MG63 (cell line): ENCODE measurements around the gene MRO. TPM values are rescaled to one million over a fixed set of nuclear protein-coding genes. Genes with fewer than 3 reads are reported as not detected.
"Not testable (repeated sequence)": the region's sequence is repeated elsewhere in the genome, so short reads cannot be mapped to it uniquely, and the experiment has no call there.

Experiments
- DNase-seq: peaks from one replicate; pipeline ENCODE4 v3.0.0-alpha.2; 2020
- H3K27me3 ChIP-seq: fragments of 250-450 bp; sonication (Bioruptor Pico); 2 replicates; pipeline ENCODE4 v1.5.1; 2020; ENCODE audit warnings: mild to moderate bottlenecking, moderate library complexity
- H3K36me3 ChIP-seq: fragments of 250-450 bp; sonication (Bioruptor Pico); 2 replicates; pipeline ENCODE4 v1.5.1; 2020; ENCODE audit warnings: mild to moderate bottlenecking, moderate library complexity
- H3K4me3 ChIP-seq: fragments of 250-450 bp; sonication (Bioruptor Pico); 2 replicates; pipeline ENCODE4 v1.5.1; 2020; ENCODE audit warnings: mild to moderate bottlenecking, moderate library complexity
- H3K9me3 ChIP-seq: fragments of 250-450 bp; sonication (Bioruptor Pico); 2 replicates; pipeline ENCODE4 v1.5.1; 2020; ENCODE audit warnings: mild to moderate bottlenecking, moderate library complexity
- total RNA-seq: library from RNA; depleted of rRNA; stranded (reverse); fragments of >200 nt; shearing (Covaris generic); gene quantifications from 2 replicates; pipeline ENCODE4 v1.2.3, GENCODE V29; 2014; ENCODE audit warnings: low replicate concordance

MRO gene
- total RNA-seq, 1 experiment from 2014 or later = 0.07 TPM

DNA sequence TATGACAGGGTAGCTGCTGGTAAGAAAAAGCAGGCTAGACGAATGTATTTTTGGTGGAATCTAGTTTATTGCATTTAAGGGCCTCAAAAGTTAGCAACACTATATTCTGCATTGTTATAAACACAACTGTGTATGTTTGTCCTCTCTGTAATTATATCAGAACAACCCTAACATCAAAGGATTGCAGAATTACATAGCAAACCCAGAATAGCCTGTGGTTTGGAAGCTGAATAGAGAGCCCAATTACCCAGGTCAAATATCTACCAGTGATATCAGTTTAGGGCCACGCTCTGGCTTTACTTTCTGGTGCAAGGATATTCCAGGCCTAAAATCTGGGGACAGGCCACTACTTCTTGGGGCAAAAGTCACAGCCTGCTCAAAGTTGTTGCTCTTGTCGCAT is 25.1 kb upstream of the MRO start:
- no peak for DNase-seq
- Histone ChIP-seq H3K9me3 (no peaks in the 10 kb centered on the region), H3K36me3 (no peaks in the 10 kb centered on the region), H3K4me3 (no peak overlapping the region), H3K27me3 (no peaks in the 10 kb centered on the region)

DNA sequence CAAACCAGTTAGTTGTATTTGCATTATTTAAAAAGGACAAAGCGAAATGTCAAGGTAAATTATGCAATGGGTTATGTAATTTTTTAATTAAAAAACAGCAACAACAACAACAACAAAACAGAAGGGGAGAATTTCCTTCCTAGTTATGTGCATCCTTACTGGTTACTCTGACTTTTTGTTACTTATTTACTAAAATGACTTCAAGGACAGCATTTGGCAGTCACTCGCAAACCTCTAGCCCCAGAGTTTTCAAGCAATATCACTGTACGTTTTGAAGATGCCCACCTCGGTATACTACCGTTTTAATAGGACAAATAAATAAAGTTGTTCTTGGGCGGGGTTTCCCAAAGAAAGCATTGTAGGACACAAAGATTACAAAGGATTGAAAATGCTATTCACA is 24.7 kb upstream of the MRO start:
- H3K9me3 ChIP-seq = no peaks in the 10 kb centered on the region
- H3K4me3 ChIP-seq = no peak overlapping the region
- no peak for DNase-seq
- H3K36me3 ChIP-seq = no peaks in the 10 kb centered on the region
- H3K27me3 ChIP-seq = no peaks in the 10 kb centered on the region

DNA sequence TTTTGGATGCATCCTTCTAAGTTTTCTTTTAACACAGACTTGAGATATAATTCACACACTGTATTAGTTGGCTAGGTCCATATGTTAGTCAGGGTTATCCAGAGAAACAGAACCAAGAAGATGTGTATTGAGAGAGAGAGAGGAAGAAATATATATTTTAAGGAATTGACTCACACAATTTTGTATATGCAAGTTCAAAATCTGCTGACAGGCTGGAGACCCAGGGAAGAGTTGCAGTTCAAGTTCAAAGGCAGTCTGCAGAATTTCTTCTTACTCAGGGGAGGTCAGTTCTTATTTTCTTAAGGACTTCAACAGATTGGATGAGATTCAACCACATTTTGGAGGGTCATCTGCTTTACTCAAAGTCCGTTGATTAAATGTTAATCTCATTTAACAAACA is 23.0 kb upstream of the MRO start:
- no peaks in the 10 kb centered on the region for H3K9me3 ChIP-seq
- no peaks in the 10 kb centered on the region for H3K27me3 ChIP-seq
- H3K36me3 ChIP-seq = no peaks in the 10 kb centered on the region
- DNase-seq = no peak
- no peak overlapping the region for H3K4me3 ChIP-seq

DNA sequence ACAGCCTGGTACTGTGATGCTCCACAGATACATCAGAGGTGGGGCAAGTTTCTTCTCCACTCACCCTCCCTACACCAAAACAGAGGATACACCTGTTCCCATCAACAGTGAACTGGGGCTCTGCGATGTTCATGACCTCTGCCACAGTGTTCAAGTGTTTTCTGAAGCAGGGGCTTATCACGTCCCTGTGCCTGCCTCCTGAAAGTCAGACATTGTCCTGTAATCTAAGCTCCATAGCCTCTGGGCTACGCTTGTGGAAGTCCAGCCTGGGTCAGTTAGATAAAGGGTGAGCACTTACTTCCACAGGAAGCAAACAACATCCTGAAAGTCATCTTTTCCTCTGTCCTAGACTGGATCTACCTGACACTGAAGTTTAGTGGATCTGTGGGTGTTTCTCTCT is 20.2 kb upstream of the MRO start:
- DNase-seq = no peak
- H3K9me3 ChIP-seq = no peaks in the 10 kb centered on the region
- H3K36me3 ChIP-seq = no peaks in the 10 kb centered on the region
- H3K4me3 ChIP-seq = no peak overlapping the region
- H3K27me3 ChIP-seq = no peaks in the 10 kb centered on the region

DNA sequence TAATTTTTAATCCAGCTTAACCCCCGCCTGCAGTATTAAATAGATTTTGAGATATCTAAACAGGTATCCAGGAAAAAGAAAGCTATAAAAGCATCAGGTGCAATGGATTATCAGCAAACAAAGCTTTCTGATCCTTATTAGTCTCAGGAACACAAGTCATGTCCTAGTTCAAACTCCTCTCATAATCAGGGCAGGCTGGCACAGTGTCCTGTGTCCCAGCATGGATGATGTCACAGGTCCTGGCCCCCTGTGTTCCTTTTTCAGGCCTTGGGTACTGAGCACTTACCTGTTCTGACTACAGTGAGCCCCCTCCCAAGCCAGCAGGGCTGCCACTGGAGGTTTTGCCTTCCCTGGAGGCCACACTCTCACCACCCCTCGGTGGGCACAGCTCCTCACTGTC is 19.5 kb upstream of the MRO start:
- DNase-seq = no peak
- H3K36me3 ChIP-seq = no peaks in the 10 kb centered on the region
- no peaks in the 10 kb centered on the region for H3K9me3 ChIP-seq
- H3K4me3 ChIP-seq = no peak overlapping the region
- no peaks in the 10 kb centered on the region for H3K27me3 ChIP-seq

DNA sequence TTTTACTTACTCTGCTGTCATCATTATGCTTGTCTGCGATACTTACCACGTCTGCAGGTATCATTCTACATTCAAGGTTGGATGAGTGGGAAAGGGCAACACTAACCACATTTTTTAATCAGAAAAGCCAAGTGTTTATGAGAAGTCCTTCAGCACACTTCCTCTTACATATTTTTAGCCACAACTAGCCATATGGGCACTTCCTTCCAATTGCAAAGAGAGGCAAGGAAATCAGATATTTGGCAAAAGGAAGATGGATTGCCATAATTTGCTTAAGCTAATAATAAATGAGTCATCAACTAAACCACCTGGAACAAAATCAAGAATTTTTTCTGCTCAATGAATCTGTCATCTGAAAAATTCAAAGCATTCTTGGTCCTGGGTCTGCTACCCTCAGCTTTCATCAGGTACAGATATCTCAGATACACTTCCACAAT is 16.7 kb upstream of the MRO start:
- Histone ChIP-seq H3K4me3 (no peak overlapping the region), H3K9me3 (no peaks in the 10 kb centered on the region), H3K36me3 (no peaks in the 10 kb centered on the region), H3K27me3 (no peaks in the 10 kb centered on the region)
- no peak for DNase-seq

DNA sequence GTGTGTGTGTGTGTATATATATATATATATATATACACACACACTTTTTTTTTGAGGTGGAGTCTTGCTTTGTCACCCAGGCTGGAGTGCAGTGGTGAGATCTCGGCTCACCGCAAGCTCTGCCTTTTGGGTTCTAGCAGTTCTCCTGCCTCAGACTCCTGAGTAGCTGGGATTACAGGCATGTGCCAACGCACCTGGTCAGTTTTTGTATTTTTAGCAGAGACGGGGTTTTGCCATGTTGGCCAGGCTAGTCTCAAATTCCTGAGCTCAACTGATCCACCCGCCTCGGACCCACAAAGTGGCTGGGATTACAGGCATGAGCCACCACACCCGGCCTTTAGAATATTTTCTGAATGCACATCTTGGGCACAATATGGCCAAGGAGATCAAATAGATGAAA is 13.7 kb upstream of the MRO start:
- H3K27me3 ChIP-seq, H3K4me3 ChIP-seq, H3K9me3 ChIP-seq, DNase-seq, H3K36me3 ChIP-seq: not testable (repeated sequence)

DNA sequence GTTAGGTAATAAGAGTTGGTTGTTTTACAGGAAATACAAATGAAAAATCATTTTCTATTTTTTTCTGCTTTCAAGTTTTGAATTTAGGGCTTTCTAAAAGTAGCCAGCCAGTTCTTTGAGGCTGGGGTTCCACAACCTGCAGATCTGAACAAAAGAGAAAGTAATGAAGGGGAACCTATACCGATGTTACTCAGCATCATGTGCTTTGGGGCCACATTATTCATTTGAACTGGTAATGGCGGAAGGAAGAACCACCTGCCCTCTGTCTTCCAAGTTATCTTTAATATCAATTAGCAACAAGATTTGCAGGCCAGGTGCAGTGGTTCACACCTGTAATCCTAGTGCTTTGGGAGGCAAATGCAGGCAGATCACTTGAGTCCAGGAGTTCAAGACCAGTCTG is 12.9 kb upstream of the MRO start:
- no peak for DNase-seq
- Histone ChIP-seq H3K27me3 (no peaks in the 10 kb centered on the region), H3K9me3 (no peaks in the 10 kb centered on the region), H3K4me3 (no peak overlapping the region), H3K36me3 (no peaks in the 10 kb centered on the region)

DNA sequence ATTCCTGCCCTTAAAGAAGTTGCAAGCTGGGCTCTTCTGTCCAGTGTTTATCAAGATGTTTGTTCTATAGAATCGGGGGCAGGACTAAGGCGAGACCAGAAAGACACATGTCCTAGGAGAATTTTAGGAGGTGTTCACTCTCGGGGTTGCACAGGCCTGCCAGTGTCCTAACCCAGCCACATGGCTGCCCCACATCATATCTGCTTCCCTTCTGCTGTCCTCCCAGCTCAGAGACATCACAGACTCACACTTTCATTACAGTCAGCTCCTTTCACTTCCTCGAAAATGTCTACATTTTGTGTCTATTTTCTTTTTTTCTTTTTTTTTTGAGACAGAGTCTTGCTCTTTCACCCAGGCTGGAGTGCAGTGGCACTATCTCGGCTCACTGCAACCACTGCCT is 10.7 kb upstream of the MRO start:
- no peak for DNase-seq
- no peaks in the 10 kb centered on the region for H3K27me3 ChIP-seq
- H3K36me3 ChIP-seq = no peaks in the 10 kb centered on the region
- no peaks in the 10 kb centered on the region for H3K9me3 ChIP-seq
- H3K4me3 ChIP-seq = no peak overlapping the region

DNA sequence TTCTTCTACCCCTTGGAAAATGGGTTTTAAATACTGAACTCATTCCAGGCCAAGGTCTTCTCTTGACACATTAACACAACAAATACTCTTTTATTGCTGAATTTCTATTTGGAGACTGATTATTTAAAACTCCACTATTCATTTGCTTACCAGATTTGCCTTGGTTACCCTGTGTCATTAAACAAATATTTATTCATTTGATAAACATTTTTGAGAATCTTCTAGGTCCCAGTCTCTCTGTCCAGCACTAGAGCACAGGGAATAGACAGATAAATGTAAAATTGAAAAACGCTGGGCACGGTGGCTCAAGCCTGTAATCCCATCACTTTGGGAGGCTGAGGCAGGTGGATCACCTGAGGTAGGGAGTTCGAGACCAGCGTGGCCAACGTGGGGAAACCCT is 9.8 kb upstream of the MRO start:
- no peak for DNase-seq
- Histone ChIP-seq H3K36me3 (no peaks in the 10 kb centered on the region), H3K4me3 (no peak overlapping the region), H3K9me3 (no peaks in the 10 kb centered on the region), H3K27me3 (no peaks in the 10 kb centered on the region)

DNA sequence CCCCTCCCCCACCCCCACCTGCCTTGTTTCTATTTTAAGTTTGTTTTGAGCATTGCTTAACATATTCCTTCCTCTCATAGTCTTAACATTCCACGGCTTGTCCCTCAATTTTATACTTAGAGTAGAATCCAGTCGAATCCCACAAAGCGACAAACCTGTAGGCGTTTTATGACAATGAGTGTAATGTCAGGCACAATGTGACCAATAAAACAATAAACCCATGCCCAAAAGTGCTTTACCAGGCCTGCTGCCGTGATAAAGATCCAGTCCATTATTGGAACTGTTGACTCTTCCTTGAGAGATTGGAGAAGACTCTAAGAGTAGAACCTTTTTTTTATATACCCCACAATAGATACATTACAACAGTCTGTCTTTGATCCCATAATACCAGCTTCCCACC is 6.2 kb upstream of the MRO start:
- no peak for DNase-seq
- Histone ChIP-seq H3K27me3 (no peaks in the 10 kb centered on the region), H3K9me3 (no peaks in the 10 kb centered on the region), H3K4me3 (no peak overlapping the region), H3K36me3 (no peaks in the 10 kb centered on the region)

DNA sequence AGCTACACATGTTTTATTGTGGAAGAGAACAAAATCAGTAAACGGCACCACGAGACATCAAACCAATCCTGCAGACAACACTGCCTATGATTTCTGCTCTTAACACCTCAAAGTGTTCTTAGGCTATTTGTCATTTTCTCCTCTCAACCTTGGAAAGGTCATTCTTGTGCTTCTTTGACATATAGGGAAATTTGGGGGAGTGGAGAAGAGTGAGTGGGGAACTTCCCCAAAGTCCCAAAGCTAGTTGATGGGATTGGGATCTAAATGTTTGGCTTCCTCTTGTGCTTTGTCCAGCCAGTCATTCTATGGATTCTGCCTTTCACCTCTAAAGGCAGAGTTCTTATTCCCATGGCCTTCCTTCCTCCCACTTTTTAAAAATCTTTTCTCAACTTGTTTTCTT is 5.8 kb upstream of the MRO start:
- no peaks in the 10 kb centered on the region for H3K36me3 ChIP-seq
- no peaks in the 10 kb centered on the region for H3K27me3 ChIP-seq
- DNase-seq = no peak
- H3K9me3 ChIP-seq = no peaks in the 10 kb centered on the region
- no peak overlapping the region for H3K4me3 ChIP-seq

DNA sequence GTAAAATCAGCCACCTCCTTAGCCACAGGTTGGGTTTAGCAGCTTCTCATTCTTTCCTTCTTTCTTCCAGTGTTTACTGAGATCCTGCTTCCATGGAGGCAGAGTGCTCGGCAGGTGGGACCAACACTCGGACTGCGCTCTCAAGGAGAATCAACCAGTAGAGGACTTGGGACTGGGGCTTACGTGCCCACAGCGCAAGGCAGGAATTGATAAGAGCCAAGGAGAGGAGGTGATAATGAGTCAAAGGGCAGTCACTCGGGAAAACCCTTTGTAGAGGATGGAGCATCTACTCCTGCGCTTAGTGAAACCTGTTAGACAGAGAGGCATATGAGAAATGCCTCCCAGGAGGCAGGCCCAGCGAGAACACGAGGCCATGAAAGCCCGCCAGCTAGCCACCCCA is 2.9 kb upstream of the MRO start:
- H3K27me3 ChIP-seq = no peaks in the 10 kb centered on the region
- no peak overlapping the region for H3K4me3 ChIP-seq
- no peaks in the 10 kb centered on the region for H3K9me3 ChIP-seq
- H3K36me3 ChIP-seq = no peaks in the 10 kb centered on the region
- DNase-seq = no peak

DNA sequence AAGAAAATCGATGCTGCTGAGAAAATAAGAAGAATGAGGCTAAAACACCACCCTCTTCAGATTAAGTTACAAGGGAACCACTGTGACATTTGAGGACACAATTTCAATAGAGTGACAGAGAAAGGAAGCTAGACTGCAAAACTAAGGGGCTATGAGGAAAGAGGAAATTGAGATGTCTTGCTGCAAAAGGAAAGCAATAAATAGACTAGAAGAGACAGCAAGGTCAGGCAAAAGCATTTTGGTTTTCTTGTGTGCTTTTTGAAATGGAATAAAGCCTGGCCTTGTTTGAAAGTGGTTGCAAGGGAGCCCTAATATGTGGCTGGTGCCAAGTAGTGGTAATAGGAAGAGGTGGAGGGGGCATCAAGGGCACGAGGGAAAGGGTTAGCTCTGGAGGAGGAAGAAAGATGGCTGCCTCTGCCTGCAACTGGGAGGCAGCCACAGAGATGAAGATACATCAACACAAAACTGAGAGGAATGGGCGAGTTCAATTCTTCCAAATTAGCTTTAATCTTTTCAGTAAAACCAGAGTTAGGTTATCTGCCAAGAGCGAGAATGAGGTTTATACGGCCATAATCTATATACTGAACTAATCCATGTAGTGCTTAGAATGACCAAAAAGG is 1.2 kb upstream of the MRO start:
- Histone ChIP-seq H3K9me3 (no peaks in the 10 kb centered on the region), H3K4me3 (no peak overlapping the region), H3K27me3 (no peaks in the 10 kb centered on the region), H3K36me3 (no peaks in the 10 kb centered on the region)
- DNase-seq = no peak

DNA sequence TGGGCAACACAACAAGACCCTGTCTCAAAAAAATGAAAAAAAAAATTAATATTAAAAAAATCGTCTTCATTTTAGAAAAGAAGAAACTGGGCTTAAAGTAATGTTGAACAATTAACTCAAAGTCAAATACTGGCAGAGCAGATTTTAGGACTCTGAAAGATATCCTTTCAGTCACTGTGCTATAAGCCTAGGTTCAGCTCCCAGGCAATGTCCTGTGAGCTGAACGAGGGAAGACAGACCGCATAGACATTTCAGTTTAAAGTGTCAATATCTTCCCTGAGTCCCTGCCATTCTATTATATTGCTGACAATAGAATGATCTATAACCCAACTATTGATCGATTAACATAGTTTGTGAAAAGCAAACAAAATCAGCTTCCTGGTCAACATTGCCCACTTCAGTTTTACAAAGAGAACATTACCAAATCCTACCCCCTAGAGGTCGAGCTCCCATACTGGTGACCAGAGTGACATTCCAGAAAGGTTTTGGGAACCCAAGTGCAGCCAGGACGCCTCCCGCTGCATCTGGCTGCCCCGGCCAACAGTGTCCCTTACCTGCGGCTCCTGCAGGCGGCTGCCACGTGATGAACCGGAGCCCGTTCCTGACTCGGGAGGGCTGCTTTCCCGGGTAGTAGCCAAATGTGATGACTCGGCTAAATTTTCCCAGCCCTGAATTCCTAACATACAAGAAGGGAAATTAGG is 639 bp downstream of the MRO start:
- Histone ChIP-seq H3K9me3 (no peaks in the 10 kb centered on the region), H3K4me3 (peak overlapping the region; percentile 16), H3K27me3 (no peaks in the 10 kb centered on the region), H3K36me3 (no peaks in the 10 kb centered on the region)
- peak; percentile 4 for DNase-seq

DNA sequence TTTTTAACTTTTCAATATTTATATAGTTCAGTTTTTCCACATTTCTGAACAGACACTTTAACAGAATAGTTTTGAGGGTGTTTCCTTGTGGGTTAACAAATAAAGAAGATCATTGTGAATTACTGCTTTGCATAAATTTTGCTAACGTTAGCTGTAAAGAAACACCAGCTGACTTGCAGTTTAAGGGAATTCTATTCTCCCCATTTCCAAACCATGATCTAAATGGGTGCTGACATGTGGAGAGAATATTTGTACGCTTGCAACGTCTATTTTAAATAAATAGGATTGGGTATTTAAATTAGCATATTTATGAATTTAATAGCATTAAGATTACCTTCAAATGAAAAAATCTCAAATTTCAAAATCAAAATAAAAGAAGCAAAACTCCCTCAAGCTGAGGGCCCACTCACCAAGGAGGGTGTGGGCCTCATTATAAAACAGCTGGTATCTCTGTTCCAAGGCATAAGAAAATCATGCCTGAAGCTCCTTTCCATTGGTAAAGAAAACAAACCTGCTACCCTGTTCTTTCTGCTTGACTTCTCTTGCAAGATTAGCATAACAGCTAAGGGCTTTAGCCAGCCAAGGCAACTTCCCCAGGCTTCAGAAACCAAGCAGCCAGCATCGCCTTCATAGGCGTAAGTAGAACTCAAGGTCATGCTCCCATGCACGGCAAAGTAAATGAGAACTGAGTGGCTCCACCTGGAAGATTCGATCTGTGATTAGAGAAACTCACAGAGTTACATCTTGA is 3.2 kb downstream of the MRO start:
- Histone ChIP-seq H3K36me3 (no peaks in the 10 kb centered on the region), H3K27me3 (no peaks in the 10 kb centered on the region), H3K4me3 (no peak overlapping the region), H3K9me3 (no peaks in the 10 kb centered on the region)
- DNase-seq = no peak

DNA sequence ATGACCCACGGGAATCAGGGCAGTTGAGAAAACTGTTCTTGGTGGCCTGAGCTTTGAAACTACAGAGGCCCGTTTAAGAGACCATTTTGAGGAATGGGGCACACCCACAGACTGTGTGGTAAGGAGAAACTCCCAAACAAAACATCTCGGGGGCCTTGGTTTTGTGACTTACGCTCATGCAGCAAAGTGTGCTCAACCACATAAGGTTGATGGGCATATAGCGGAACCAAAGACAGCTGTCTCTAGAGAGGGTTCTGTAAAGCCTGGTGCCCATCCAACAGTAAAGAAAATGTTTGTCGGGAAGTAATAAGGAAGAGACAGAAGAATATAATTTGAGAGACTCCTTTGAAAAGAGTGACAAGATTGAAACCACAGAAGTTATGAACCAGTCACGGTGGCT is 5.4 kb downstream of the MRO start:
- H3K9me3 ChIP-seq = no peaks in the 10 kb centered on the region
- no peak overlapping the region for H3K4me3 ChIP-seq
- H3K27me3 ChIP-seq = no peaks in the 10 kb centered on the region
- DNase-seq = no peak
- H3K36me3 ChIP-seq = no peaks in the 10 kb centered on the region

DNA sequence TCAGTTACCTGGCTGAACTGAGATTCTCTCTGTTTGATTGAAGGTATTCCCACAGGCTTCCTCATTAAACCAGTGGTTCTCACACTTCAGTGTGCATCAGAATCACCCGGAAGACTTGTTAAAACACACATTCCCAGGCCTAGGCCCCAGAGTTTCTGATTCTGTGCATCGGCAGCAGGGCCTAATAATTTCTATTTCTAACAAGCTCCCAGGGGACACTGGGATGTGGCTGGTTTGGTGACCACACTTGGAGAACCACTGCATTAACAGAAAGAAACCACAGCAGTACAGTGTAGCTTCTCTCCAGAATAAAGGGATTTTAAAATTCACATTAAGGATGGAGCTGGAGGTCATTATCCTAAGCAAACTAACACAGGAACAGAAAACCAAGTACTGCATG is 6.5 kb downstream of the MRO start:
- H3K36me3 ChIP-seq = no peaks in the 10 kb centered on the region
- no peaks in the 10 kb centered on the region for H3K9me3 ChIP-seq
- no peak overlapping the region for H3K4me3 ChIP-seq
- DNase-seq = no peak
- no peaks in the 10 kb centered on the region for H3K27me3 ChIP-seq
